Embryonic facial prominence (tissue), 1 donor: Measurements from ENCODE around the gene SP100.
"Not testable (repeated sequence)": the region's sequence is repeated elsewhere in the genome, so short reads cannot be mapped to it uniquely, and the experiment has no call there.

ENCODE experiments used
- DNase-seq: peaks from one replicate; pipeline ENCODE4 v3.0.0-alpha.2; 2016; ENCODE audit errors: extremely low spot score

Gene SP100

GRCh38 chr2:230416061-230416721 lies at the start of gene SP100:
Gene SP100 (plus strand): TSS chr2:230416201. CDS start chr2:230416297, 96 bp downstream.
- DNase-seq, result no peak

DNA sequence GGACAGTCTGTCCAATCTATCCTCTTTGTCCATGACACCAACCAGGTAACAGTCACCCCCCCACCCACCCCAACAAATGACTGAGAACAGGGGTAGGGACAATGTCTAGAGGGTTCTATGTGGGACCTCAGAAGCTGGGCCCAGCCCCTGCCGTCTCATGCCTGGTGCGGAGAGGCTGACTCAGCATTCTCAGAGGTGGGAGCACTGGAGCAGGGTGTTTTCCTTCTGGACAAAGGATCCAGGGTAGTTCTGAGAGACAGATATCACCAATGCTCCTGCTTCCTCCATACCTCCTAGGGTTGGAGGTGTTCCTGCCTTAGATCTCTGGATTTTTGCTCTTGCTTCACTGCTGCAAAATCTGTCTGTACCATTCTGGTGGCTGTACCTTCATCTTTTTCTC lies 33.9 kb upstream of the SP100 start:
- DNase-seq, result no peak

DNA sequence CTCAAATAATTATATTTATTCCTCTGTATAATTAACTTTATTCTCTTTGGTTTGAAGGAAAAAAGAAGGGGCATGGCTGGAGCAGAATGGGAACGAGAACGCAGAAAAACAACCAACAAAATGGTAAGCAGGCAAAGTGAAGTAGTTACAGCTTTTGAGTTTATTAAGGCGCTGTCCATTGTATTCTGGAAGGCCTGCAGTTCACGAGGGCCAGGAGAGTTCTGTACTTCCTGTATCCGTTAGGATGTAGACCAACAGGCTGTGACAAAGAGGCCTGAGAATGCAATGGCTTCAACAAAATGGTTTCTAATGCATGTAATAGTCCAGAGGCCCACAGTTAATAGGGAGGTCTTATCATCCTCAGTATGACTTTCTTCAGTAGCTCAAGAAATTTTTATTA lies 32.5 kb upstream of the SP100 start:
- no peak for DNase-seq

- DNase-seq, result no peak
These were observed 31.0 kb upstream of the SP100 start for GRCh38 chr2:230384986-230385385.

DNA sequence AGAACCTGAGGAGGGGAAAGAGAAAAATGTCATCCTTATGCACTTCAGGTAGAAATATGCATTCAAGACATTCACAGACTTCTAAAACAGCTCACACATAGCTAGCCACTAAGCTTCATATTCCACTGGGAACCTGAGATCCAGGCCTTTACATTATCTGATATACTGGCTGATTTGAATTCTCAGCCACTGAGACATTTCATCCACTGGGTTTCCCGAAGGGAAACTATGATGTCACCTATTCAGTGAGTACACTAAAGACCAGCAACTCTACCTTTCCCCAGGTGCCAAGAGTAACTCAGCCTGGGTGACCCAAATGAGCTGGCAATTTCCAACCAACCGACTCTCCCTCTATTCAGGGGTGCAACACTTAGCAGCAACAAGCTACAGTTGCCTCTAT lies 21.7 kb upstream of the SP100 start:
- DNase-seq, result no peak

- DNase-seq, result not testable (repeated sequence)
These were observed 17.3 kb upstream of the SP100 start for GRCh38 chr2:230398698-230399097.

- no peak for DNase-seq
These were observed 16.0 kb upstream of the SP100 start for GRCh38 chr2:230400041-230400440.

- DNase-seq, result no peak
These were observed 15.5 kb upstream of the SP100 start for GRCh38 chr2:230400454-230400853.

DNA sequence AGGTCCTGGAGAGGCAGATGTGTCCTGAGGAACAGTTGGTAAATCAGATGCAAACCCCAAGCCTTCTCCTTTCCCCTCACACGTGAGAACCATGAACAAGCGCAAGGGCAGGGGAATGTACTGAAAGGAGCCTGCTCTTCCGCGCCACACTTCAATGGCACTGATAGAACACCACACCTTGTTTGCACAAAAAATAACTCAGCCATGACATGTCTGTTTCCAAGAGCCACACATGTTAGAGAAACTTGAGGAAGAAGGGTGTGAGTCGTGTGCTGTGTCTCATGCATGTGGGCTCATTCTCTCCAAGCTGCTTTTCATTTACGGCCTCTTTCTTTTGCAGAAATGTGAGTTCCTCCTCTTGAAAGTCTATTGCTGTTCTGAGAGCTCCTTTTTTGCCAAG lies 15.0 kb upstream of the SP100 start:
- not testable (repeated sequence) for DNase-seq

GRCh38 chr2:230403746-230404145 lies 12.3 kb upstream of the SP100 start:
- DNase-seq, result no peak

- no peak for DNase-seq
These were observed 10.2 kb upstream of the SP100 start for GRCh38 chr2:230405824-230406223.

- no peak for DNase-seq
These were observed 7.7 kb upstream of the SP100 start for GRCh38 chr2:230408244-230408842.

GRCh38 chr2:230409316-230409715 lies 6.7 kb upstream of the SP100 start:
- not testable (repeated sequence) for DNase-seq

DNA sequence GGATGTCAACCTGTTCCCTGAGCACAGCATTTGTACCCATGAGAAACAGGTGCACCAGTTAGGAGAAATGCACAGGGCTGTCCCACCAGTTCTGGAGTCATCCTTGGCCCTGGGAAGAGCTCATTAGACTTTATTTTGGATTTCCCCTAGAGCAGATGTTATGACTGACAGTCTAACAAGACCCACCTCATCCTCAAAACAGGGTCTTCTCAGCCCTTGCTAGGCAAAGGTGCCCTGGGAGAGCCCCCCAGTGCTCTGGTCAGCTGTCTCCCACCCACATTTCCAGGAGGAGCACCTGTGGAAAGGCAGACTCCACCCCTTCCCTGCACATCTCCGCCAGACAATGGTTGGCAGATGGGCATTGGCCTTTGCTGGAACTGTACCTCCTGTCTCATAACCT lies 5.7 kb upstream of the SP100 start:
- no peak for DNase-seq

GRCh38 chr2:230410861-230411569 lies 5.0 kb upstream of the SP100 start:
- DNase-seq, result no peak

- DNase-seq, result no peak
These were observed 4.2 kb upstream of the SP100 start for GRCh38 chr2:230411570-230412370.

DNA sequence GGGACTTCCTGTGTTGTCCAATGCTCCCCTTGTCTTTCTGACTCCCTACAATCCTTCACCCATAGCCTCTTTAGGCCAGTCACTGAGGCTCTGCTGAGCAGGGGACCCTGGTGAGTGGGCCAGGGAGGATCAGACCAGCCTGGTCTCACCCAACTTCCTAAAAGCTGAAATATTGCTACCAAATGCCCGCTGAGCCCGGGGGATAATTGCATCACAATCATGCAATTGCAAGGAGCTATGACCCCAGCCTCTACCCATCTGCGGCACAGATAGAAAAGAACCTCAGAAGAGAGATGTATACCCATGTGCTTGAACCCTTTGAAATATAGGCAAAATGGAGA lies 3.7 kb upstream of the SP100 start:
- no peak for DNase-seq

- no peak for DNase-seq
These were observed 3.2 kb upstream of the SP100 start for GRCh38 chr2:230412846-230413245.

- no peak for DNase-seq
These were observed 2.5 kb upstream of the SP100 start for GRCh38 chr2:230413479-230413878.

DNA sequence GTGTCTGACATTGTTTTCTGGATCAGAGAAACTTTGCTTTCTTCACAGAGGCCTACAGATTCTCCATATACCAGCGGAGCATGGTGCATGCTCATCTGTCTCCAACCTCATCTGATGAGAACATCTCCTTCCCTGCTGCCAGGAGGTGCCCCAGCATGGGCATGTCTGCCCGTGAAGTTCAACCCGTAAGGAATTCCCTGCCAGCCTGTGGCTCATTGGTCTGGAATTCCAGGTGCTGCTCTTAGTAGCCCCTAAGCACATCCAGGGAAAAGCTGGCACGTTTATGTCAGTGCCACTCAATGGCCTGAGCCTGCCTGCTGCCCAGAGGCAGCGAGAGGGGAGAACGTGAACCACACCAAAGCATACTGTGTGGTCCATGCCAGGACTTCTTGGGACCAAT lies 1.7 kb upstream of the SP100 start:
- DNase-seq, result no peak

DNA sequence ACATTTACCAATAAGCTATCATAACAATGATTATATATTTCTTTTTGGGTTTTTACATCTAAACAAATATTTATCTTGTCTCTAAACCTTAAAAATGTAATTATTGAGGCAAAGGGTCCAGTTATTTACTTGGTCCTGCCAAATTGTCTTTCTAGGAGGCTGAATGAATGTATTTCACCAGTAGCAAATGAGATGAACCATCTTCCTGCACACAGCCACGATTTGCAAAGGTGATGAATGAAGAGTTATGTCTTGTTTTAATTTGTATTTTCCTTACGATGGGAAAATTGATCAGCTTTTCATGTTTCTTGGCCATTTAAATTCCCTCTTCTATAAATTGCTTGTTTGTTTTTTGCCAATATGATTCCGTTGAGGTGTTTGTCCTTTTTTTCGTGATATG lies 1.4 kb downstream of the SP100 start:
- no peak for DNase-seq

DNA sequence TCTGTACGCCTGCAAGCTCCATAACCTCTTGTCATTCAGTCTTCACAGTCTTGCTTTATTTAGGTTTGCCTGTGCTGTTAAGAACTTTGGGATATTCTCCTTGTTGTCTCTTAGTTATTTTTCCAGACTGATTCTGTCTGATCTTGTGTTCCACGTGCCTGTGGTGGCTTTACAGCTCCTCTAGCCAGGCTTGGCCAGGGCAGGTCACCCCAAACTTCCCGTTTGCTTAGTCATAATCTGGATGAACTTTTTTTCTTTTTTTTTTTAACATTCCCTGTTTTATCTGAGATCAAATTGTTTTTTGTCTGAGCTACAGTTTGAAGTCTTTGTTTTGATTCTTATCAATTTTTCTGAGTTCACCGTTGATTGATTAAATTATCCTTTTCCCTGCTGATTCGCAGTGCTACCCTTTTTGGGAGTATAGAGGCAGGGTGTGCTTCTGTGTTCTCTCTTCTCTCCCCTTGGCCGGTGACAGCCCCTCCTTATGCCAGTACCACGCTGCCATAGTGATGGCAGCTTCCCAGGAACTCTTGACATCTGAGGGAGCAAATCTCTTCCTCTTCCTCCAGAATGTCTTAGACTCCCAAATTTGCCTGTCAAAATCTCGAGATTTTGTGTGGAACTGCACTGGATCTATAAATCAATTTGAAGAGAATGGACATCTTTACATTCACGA lies 2.5 kb downstream of the SP100 start:
- no peak for DNase-seq
